RKO (cell line): ENCODE data around the gene ST8SIA2.

Experiments
- DNase-seq: peaks from one replicate; pipeline ENCODE4 v3.0.0-alpha.2; 2016; ENCODE audit warnings: low spot score

ST8SIA2 gene

GRCh38 chr15:92393071-92393979 is at the start of gene ST8SIA2:
Gene ST8SIA2, plus strand, starts transcription at chr15:92393881. Its CDS starts 184 bp downstream, at chr15:92394065.
- DNase-seq, result no peak

GRCh38 chr15:92343924-92344643 is 49.6 kb upstream of the ST8SIA2 start:
- no peak for DNase-seq

DNA sequence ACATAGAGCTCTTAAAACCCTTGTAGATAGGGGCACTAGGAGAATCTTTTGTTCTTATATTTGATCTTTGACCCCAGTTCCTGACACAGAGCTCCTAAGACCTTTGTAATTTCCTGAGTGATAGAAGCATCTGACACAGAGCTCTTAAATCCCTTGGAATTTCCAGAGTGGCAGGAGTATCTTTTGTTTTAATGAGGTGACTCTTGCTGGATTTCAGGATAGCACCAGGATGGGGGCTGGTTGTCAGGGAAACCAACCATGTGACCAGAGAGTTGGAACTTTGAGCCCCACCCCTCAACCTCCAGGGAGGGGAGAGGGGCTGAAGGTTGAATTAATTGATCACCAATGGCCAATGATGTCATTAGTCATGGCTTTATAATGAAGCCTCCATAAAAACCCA is 47.6 kb upstream of the ST8SIA2 start:
- DNase-seq, result no peak

GRCh38 chr15:92355307-92355706 is 38.4 kb upstream of the ST8SIA2 start:
- DNase-seq, result no peak

DNA sequence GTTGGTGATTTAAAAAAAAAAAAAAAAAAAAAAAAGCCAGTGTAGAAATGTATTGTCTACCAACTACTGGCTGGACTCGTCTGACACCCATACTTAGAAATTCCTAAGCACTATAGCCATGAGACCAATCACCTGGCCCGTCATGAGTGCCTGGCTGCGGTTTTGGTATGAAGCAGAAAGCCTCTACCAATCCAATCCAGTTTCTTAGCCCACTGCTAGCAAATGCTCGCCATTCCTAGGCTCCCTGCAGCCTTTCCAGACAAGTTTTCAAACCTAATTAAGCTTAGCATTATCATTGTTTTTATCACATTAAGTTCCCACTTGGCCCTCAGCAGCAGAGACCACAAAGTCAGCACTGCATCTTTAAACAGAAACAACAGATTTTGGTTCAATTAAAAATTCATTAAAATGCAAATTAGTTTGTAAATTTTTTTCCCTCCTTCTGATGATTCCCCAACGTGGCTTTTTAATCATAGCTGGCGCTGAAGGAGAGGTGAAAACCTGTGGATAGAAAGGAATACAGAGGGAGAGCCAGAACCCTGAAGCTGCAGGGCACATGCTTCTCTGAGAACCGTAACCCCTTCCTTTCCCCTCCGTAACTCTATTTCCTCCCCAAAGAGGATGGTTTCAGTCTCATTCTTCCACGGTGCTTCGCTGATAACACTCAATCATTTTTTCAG is 32.2 kb upstream of the ST8SIA2 start:
- DNase-seq, result no peak

- no peak for DNase-seq
These were observed 31.7 kb upstream of the ST8SIA2 start for GRCh38 chr15:92362001-92362350.

DNA sequence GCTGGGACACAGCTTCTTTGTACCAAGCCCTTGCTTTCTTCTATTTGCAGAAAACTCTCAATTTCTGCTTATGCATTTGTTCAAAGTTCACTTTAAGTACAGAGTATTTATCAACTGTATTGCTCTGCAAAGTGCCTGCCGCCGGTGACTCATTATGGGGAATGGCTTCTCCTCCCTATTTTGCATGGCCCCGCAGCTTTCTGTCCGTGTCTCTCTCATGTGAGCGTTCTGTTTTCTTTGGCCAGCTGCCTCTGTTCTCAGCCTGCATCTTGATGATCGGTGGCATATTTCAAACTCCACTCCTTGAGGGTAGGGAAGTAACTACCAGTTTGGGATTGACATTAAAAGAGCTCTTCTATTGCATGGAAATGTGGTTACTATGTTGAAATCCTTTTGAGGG is 28.6 kb upstream of the ST8SIA2 start:
- DNase-seq, result no peak

GRCh38 chr15:92365906-92366305 is 27.8 kb upstream of the ST8SIA2 start:
- DNase-seq, result no peak

DNA sequence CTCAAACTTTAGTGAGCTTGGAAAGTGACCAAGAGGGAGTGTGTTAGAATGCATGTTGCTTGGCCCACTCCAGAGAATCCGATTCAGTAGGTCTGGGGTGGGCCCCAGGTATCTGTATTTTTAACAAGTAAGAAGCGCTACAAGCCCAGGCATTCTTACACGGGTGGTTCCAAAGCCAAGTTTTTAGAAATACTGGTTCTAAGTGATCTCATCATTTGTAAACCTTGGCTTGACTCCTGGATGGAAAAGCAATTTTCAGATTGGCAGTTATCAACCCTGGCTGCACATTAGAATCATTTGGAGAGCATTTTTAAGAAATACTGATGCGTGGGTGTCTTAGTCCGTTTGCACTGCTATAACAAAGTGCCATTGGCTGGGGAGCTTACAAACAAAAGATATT is 27.3 kb upstream of the ST8SIA2 start:
- no peak for DNase-seq

- no peak for DNase-seq
These were observed 18.6 kb upstream of the ST8SIA2 start for GRCh38 chr15:92375057-92375456.

DNA sequence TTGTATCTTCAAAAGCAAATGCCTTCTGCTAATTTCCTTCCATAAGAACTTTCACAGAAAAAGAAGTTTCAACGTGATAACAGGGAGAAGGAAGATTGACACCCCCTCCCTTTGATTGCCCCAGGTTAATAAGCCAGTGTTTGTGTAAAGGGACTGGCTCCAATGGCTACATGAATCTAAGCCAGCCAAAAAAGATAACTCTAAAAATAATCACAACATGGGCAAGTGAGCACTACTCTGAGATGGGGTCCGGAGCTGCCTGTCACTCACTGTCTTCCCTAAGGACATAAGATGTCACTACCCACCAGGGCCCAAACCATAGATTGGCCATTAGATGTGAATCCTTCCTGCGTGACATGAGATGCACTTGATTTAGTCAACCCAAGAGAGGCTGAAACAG is 17.6 kb upstream of the ST8SIA2 start:
- DNase-seq, result no peak

- DNase-seq, result peak; percentile 29
These were observed 16.4 kb upstream of the ST8SIA2 start for GRCh38 chr15:92377083-92377789.

DNA sequence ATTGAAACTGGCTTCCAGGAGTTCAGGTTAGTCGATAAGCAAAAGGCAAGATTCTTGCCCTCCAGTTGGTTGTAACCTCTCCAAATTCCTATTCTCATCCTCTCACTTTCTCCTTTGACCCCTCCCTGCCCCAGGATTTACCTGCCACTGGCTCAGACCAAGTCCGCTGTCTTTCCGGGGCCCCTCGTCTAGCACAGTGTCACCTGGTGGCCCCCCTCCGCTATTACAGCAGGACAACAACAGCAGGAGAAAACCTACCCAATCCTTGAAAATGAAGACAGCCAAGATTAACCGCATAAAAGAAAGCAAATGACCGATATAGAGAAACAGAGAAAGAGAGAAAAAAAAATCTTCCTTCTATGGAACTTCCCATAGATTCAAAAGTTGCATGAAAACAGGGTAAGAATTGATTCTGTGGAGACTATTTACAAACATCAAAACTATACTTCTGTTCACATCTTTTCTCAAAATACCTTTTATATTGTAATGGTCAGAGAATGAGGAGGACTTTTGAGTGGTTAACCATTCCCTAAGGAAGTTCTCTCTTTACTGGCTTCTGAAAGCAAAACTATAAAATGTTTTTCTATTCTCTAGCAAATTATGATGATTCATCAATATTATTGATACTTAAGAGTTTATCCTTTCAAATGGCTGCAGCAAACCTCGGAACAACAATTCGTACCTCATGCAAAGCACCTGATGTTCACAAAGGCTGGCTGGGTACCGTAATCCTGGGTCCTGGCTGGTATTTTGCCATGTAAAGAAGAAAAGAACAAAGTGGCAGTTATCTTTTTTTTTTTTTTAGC is 10.0 kb upstream of the ST8SIA2 start:
- peak; percentile 14 for DNase-seq

DNA sequence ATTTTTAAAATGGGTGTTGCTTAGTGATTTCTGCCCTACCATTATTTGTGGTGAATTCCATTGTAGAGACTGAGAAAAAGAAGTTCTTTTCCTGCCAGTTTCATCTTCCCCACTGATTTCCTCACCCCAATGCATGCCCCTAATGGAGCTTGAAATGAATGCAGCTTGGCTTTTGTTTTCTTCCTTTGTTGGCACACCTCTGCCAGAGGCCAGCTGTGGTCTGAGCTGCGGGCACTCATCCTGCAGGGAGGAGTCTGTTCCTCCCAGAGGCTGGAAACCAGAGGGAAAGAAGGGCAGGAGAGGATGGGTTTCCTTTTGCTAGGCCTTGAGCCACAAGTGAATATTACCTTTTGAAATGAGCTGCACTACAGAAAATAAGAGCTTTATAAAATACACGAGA is 9.3 kb upstream of the ST8SIA2 start:
- DNase-seq, result no peak

- peak; percentile 62 for DNase-seq
These were observed 8.6 kb upstream of the ST8SIA2 start for GRCh38 chr15:92385096-92385495.

GRCh38 chr15:92391640-92392039 is 2.0 kb upstream of the ST8SIA2 start:
- peak; percentile 9 for DNase-seq

GRCh38 chr15:92392462-92392861 is 1.2 kb upstream of the ST8SIA2 start:
- DNase-seq, result no peak

DNA sequence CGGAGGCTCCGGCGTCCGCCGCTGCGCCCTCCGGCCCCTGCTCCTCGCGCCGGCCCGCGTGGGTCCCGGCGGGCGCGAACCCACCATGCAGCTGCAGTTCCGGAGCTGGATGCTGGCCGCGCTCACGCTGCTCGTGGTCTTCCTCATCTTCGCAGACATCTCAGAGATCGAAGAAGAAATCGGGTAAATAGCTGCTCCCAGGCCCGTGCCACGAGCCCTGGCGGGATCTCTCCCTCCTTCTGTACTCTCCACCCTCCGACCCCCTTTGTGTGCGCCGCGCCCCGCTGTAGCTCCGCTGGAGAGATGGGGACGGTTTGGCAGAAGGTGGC is 263 bp downstream of the ST8SIA2 start:
- no peak for DNase-seq

DNA sequence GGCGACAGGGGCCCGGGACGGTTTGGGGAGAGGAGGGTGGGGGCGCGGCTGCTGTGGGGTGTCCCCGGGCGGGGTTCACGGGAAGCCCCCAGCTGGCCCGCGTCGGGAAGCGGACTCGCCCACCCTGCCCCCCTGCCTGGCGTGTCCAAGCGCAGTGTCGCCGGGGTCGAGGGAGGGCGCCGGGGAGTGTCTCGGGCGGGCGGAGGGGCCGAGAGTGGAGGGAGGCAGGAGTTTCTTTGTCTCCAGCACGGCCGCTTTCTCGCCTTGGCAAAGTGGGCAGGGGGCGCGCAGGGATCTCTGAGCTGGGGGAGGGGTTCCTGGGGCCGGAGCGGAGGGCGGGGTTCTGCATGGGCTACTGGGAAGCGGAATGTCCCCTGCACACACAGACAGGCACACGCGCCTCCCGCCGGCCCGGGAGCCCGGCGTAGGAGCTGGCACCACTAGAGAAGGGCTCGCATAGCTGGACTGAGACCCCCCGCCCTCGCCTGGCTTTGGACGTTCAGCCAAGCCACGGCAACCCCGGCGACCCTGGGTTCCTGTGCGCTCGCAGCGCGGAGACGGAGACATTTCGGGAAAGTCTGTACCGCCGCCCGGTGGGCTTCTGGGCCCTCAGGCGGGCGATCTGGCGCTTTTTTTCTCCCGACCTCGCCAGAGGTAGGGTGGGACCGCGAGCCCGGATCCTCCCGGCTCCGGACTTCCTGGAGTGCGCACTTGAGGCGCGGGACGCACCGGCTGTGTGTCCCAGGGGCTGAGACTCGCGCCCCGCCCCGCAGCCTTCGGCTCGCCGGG is 822 bp downstream of the ST8SIA2 start:
- DNase-seq, result no peak

DNA sequence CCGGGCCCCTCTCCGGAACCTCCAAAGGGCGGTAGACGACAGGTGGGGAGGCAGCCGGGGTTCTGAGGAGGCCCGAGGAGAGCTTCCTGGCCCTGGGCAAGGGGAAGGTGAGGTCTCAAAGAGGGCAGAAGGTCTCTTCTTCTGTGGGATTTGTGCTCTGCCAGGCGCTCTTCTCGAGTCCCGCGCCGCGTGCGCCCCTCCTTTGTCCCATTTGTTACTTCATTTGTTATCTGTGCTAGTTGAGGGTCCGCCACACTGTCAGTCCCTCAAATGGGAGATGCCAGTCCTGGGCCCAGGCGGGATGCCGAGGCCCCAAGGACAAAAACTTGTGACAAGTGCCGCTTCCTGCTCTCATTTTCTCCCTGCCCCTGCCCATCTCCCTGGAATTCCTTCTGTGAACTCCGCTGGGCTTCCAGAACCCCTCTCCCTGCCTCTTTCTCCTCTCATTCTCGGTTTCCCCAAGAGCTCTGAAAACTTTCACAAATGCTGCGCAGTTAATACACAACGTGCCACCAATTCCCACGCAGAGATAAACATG is 1.5 kb downstream of the ST8SIA2 start:
- no peak for DNase-seq
